OCI-LY3 (cell line): ENCODE measurements around the gene KIAA1671.

ENCODE experiments used
- H2AFZ ChIP-seq: fragments of 200-600, 300-600 bp; shearing (Covaris generic); 2 replicates; pipeline ENCODE4 v1.6.0; 2014; ENCODE audit warnings: antibody characterized with exemption, low read depth, low read length
- H3K27ac ChIP-seq: fragments of 200-600, 300-600 bp; sonication (generic); 2 replicates; pipeline ENCODE4 v1.5.1; 2014; ENCODE audit warnings: mild to moderate bottlenecking, low read length, moderate library complexity, mixed read lengths
- H3K27me3 ChIP-seq: fragments of 200-600, 300-600 bp; sonication (generic); 2 replicates; pipeline ENCODE4 v1.6.1; 2014; ENCODE audit warnings: low read depth, low read length, mixed read lengths
- H3K36me3 ChIP-seq: fragments of 200-600, 300-600 bp; sonication (generic); replicated peaks from 2 replicates; pipeline ENCODE3; 2014; ENCODE audit warnings: low read depth, low read length, mixed read lengths
- H3K4me1 ChIP-seq: fragments of 300-600, 200-600 bp; sonication (generic); 2 replicates; pipeline ENCODE4 v1.6.1; 2014; ENCODE audit warnings: low read length, mixed read lengths
- H3K4me2 ChIP-seq: fragments of 200-600, 300-600 bp; sonication (generic); 2 replicates; pipeline ENCODE4 v1.6.1; 2014; ENCODE audit warnings: low read length, mixed read lengths
- H3K4me3 ChIP-seq: fragments of 300-600, 200-600 bp; sonication (generic); 2 replicates; pipeline ENCODE4 v1.5.1; 2014; ENCODE audit warnings: antibody characterized with exemption, mild to moderate bottlenecking, low read length, moderate library complexity
- H3K79me2 ChIP-seq: fragments of 300-600, 200-600 bp; shearing (Covaris generic); 2 replicates; pipeline ENCODE4 v1.6.1; 2014; ENCODE audit warnings: mild to moderate bottlenecking, low read length, mixed read lengths
- H3K9ac ChIP-seq: fragments of 300-600, 200-600 bp; shearing (Covaris generic); 2 replicates; pipeline ENCODE4 v1.6.0; 2014; ENCODE audit warnings: mild to moderate bottlenecking, low read length, moderate library complexity
- H3K9me3 ChIP-seq: fragments of 200-600, 300-600 bp; shearing (Covaris generic); 2 replicates; pipeline ENCODE4 v1.6.1; 2014; ENCODE audit warnings: low read length, mixed read lengths; ENCODE audit not compliant: insufficient read depth
- H4K20me1 ChIP-seq: fragments of 200-600, 300-600 bp; sonication (generic); 2 replicates; pipeline ENCODE4 v1.6.1; 2016; ENCODE audit warnings: low read length, mixed read lengths; ENCODE audit not compliant: insufficient read depth
- EZH2phosphoT487 ChIP-seq: fragments of 200-600 bp; shearing (Covaris generic); IDR thresholded peaks from 2 replicates; pipeline ENCODE4 v1.6.1; 2018; ENCODE audit warnings: antibody characterized with exemption, mixed run types, low read depth
- TF ChIP-seq, protein P1 (sequence below): fragments of 200-600, 300-600 bp; sonication (generic); IDR thresholded peaks from 2 replicates; pipeline ENCODE4 v1.5.1; 2014; ENCODE audit warnings: antibody characterized with exemption, low read length, low read depth

Gene KIAA1671

GRCh38 chr22:25051983-25052710 lies 99.6 kb downstream of the KIAA1671 start:
- Histone ChIP-seq H3K79me2 (no peaks in the 10 kb centered on the region), H3K9me3 (peaks cover 5% of the 10 kb centered on the region; the same call in 1 of the 2 replicates), H3K9ac (no peak overlapping the region), H3K4me3 (no peak overlapping the region), H3K36me3 (no peaks in the 10 kb centered on the region), H3K4me2 (no peak overlapping the region), H3K27me3 (peaks cover 7% of the 10 kb centered on the region; the same call in 1 of the 2 replicates), H3K4me1 (0 out of 2 replicates have a peak, but pooled peaks cover 3% of the 10 kb centered on the region), H3K27ac (no peak overlapping the region), H2AFZ (no peak overlapping the region), H4K20me1 (no peaks in the 10 kb centered on the region)
- TF ChIP-seq, protein P1, sequence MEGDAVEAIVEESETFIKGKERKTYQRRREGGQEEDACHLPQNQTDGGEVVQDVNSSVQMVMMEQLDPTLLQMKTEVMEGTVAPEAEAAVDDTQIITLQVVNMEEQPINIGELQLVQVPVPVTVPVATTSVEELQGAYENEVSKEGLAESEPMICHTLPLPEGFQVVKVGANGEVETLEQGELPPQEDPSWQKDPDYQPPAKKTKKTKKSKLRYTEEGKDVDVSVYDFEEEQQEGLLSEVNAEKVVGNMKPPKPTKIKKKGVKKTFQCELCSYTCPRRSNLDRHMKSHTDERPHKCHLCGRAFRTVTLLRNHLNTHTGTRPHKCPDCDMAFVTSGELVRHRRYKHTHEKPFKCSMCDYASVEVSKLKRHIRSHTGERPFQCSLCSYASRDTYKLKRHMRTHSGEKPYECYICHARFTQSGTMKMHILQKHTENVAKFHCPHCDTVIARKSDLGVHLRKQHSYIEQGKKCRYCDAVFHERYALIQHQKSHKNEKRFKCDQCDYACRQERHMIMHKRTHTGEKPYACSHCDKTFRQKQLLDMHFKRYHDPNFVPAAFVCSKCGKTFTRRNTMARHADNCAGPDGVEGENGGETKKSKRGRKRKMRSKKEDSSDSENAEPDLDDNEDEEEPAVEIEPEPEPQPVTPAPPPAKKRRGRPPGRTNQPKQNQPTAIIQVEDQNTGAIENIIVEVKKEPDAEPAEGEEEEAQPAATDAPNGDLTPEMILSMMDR = no peak
- TF ChIP-seq EZH2phosphoT487 = no peak

DNA sequence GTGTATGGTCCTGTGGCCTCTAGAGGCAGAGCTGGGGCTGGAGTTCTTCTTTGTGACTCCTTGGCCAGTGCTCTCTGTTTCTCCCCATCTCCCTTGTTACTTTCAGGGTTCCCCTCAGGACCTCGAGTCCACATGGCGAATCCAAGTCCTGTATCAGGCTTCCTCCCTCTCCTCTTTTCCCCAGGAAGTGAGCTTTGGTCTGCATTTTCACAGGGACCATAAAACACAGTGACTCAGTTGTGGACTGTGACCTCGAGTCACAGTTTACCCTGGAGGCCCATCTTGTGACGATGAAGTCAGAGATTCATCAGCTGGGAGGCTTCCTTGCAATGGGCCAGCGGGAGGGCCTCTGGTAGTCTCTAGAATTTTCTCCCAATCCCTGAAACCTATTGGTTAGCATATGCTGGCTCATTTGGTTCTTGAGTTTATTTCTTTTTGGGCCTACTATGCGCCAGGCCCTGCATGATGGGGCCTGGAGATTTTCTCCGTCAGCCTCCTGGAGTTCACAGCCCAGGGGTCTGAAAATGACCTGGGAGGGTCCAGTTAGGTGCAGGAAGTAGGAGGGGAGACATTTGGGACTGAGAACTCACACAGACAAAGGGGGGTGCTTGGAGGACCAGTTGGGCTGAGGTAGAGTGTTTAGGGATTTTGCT lies 100.8 kb downstream of the KIAA1671 start:
- no peaks in the 10 kb centered on the region for H3K36me3 ChIP-seq
- no peak overlapping the region for H3K9ac ChIP-seq
- peaks cover 5% of the 10 kb centered on the region; the same call in 1 of the 2 replicates for H3K27me3 ChIP-seq
- H3K27ac ChIP-seq = no peak overlapping the region
- H3K79me2 ChIP-seq = no peaks in the 10 kb centered on the region
- no peaks in the 10 kb centered on the region for H4K20me1 ChIP-seq
- no peak overlapping the region for H2AFZ ChIP-seq
- TF ChIP-seq, protein P1 = no peak
- TF ChIP-seq EZH2phosphoT487 = no peak
- peaks cover 5% of the 10 kb centered on the region; the same call in 1 of the 2 replicates for H3K9me3 ChIP-seq
- H3K4me1 ChIP-seq = 0 out of 2 replicates have a peak, but pooled peaks cover 3% of the 10 kb centered on the region
- no peak overlapping the region for H3K4me2 ChIP-seq
- no peak overlapping the region for H3K4me3 ChIP-seq

- H3K4me1 ChIP-seq = 0 out of 2 replicates have a peak, but pooled peaks cover 3% of the 10 kb centered on the region
- no peak overlapping the region for H3K4me2 ChIP-seq
- TF ChIP-seq EZH2phosphoT487 = no peak
- TF ChIP-seq, protein P1 = no peak
- no peak overlapping the region for H2AFZ ChIP-seq
- H4K20me1 ChIP-seq = no peaks in the 10 kb centered on the region
- H3K9ac ChIP-seq = no peak overlapping the region
- H3K9me3 ChIP-seq = peaks cover 5% of the 10 kb centered on the region; the same call in 1 of the 2 replicates
- no peak overlapping the region for H3K27ac ChIP-seq
- no peak overlapping the region for H3K4me3 ChIP-seq
- H3K27me3 ChIP-seq = peaks cover 5% of the 10 kb centered on the region; the same call in 1 of the 2 replicates
- H3K79me2 ChIP-seq = no peaks in the 10 kb centered on the region
- no peaks in the 10 kb centered on the region for H3K36me3 ChIP-seq
Measured at GRCh38 chr22:25054943-25055511, 102.5 kb downstream of the KIAA1671 start.
